GM19372 (cell line): ENCODE results near the gene PAOX.

Experiments used
- ATAC-seq: cut with Tn5 transposase; IDR thresholded peaks from one replicate; pipeline ENCODE4 v1.9.1; 2021; ENCODE audit warnings: mild to moderate bottlenecking, low read depth, moderate library complexity; ENCODE audit not compliant: unreplicated experiment

The PAOX gene

GRCh38 chr10:133349160-133349568 is 29.9 kb upstream of the PAOX start:
- ATAC-seq, result no peak

- no peak for ATAC-seq
These were observed 29.5 kb upstream of the PAOX start for GRCh38 chr10:133349577-133350011.

- no peak for ATAC-seq
These were observed 28.6 kb upstream of the PAOX start for GRCh38 chr10:133350283-133350949.

- ATAC-seq, result no peak
These were observed 28.1 kb upstream of the PAOX start for GRCh38 chr10:133350950-133351329.

- ATAC-seq, result no peak
These were observed 27.4 kb upstream of the PAOX start for GRCh38 chr10:133351408-133352318.

GRCh38 chr10:133353202-133353959 is 25.7 kb upstream of the PAOX start:
- no peak for ATAC-seq

GRCh38 chr10:133353988-133354605 is 25.0 kb upstream of the PAOX start:
- ATAC-seq, result no peak

- no peak for ATAC-seq
These were observed 24.3 kb upstream of the PAOX start for GRCh38 chr10:133354672-133355240.

- no peak for ATAC-seq
These were observed 23.8 kb upstream of the PAOX start for GRCh38 chr10:133355266-133355665.

GRCh38 chr10:133355991-133356390 is 23.1 kb upstream of the PAOX start:
- ATAC-seq, result no peak

- no peak for ATAC-seq
These were observed 22.3 kb upstream of the PAOX start for GRCh38 chr10:133356549-133357284.

- peak; percentile 78 for ATAC-seq
These were observed 21.5 kb upstream of the PAOX start, which contains the start of gene FUOM for GRCh38 chr10:133357285-133358161. Gene FUOM (minus strand): TSS chr10:133358019. CDS start chr10:133358007, 12 bp downstream.

- ATAC-seq, result no peak
These were observed 20.7 kb upstream of the PAOX start for GRCh38 chr10:133358162-133358924.

- no peak for ATAC-seq
These were observed 20.1 kb upstream of the PAOX start for GRCh38 chr10:133358925-133359310.

GRCh38 chr10:133359554-133359971 is 19.5 kb upstream of the PAOX start:
- no peak for ATAC-seq

- no peak for ATAC-seq
These were observed 19.0 kb upstream of the PAOX start for GRCh38 chr10:133359972-133360610.

GRCh38 chr10:133361227-133361626 is 17.8 kb upstream of the PAOX start:
- no peak for ATAC-seq
